Activated T-cell treated with anti-CD3 and anti-CD28 coated beads, Interleukin-2, amount 50 U/mL, for 1 hour (primary cell): ENCODE results near the gene NYNRIN.

Experiments used
- DNase-seq: peaks from one replicate; pipeline ENCODE4 v3.0.0-alpha.2; 2020

Gene NYNRIN

GRCh38 chr14:24395609-24396582, 2.9 kb upstream of the NYNRIN start:
- no peak for DNase-seq

GRCh38 chr14:24397639-24398292, 1.0 kb upstream of the NYNRIN start:
- no peak for DNase-seq

GRCh38 chr14:24398293-24398652, 530 bp upstream of the NYNRIN start:
- no peak for DNase-seq

DNA sequence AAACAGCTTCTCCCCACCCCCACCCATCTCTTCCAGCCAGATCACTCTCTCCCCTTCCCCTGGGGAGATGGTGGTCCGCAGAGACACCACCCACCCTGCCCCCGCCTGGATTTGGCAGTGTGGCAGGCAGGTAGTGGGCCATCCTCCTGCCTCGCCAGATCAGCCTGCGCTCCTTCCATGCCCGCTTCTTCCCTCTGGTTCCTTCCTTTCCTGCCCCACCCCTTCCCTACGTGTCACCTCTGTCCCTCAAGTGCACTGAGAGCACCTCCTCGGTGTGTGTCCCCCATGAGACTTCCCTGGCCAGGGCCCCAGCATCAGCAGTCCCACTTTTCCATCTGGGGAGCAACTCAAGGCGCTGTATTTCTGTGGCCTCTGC, 632 bp downstream of the NYNRIN start:
- DNase-seq: no peak

DNA sequence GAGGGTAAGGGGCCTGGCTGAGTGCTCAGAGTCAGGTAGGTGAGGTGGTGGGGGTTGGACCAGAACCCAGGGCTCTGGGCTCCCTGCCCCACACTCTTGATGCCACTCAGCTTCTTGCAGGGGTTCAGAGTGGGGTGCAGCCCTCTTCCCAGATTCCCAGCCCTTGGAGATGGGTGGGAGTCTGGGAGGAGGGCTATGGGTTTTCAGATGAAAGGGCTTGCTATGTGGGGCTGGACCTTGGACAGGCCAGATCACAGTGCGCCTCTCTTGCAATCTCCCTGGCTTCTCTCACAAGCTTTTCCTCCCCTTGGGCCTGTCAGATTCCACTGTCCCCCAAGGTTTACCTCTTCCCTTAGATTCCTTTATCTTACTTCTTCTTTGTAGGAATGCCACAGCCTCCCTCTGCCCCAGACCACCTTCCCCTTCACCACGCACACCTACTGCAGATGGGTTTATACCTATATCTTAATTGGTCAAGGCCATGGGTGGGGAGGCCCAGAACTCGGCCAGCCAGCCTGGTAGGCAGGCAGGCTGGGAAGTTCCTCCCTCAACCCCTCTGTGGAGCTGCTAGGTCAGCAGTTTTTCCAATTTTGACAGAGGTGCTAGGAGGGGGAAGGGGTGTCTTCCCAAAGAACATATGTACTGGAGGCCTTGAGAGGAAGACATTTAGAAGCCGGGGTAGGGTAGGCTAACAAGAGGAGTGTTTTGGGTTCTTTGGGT, 1.4 kb downstream of the NYNRIN start:
- no peak for DNase-seq

DNA sequence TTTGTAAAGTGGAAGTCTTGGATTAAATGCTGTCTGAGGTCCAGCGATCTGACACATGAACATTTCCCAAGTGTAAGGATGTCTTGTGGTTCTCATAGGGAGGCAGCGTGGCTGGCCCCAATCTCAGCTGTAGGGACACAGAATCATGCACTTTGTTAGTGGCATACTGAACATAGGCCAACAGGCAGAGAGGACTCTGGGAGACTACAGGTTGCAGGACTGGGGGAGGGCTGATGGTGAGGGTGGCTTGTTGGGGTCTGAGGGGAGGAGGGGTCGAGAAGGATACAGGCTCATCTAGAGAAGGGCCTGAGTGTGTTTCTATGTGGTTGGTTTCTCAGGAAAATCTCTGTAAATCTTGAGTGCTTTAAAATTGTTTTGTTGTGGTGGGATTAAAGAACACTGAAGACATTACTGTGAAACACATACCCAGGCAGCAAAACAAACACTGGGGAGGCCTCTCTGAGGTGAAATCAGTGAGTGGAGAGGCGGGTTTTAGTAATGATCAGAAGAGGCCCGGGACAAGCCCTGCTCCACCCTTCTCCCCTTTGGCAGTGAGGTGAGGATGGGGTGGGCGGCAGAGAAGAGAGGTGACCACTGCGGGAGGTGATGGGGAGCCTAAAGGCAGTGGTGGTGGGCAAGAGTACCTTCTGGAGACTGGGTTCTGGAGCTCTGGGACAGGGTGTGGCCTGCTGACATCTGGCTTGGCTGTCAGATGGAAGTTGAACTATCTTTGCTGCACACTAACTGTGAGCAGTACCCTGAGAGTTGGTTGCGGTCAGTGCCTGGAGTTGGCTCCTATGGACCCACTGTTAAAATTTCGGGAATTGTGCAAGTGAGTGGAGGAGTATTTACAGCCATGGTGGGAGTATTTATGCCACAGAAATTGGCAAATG, 3.3 kb downstream of the NYNRIN start:
- no peak for DNase-seq

DNA sequence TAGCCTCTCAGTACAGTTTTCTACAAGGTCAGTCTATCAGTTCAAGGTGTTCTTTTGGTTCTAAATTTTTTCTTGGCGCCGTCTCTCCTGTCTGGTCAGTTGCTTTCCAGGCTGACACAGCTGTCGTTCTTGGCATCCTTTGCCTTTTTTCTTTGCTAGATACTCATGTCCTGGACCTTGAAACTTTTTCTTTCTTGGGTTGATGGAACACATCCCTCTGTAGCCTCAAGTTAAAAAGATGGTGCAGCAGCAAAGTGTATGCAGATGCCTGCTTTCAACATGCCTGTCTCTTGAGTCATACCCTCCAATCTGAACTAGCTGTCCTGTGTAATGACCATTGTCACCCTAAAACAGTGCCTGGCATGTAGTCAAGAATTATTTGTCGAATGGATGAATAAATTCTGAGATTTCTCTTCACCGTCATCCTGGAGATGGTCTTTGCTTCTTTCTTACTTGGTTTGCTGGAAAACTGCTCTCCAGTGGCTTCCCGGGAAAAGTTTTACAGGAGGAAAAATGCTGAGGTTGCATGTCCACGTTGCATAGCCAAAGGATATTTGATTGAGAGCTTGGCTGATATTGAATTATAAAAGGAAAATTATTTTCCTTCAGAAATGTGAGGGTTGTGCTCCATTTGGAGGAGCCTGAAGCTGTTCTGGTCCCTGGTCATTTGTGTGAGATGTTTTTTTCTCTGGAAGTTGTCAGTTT, 4.6 kb downstream of the NYNRIN start:
- no peak for DNase-seq

- no peak for DNase-seq
Observed at GRCh38 chr14:24404814-24405213, 6.0 kb downstream of the NYNRIN start.

DNA sequence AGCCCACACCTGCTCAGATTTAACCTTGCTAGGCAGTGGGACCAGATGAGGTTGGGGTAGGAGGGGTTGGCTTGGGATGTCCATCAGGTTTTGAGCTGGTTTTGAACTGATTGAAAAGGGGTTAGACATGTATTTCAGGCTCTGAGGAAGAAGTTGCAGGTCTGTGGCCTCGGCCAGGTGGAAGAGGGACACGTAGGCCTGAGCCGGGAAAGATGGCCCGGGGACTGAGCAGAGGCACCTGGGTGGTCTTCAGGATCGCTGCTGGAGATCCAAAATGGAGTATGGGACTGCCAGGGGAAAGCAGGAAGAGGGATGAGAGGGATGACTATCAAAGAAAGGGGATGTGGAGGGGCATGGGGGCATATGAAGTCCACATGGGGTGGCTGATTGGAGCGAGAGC, 7.6 kb downstream of the NYNRIN start:
- DNase-seq: no peak

DNA sequence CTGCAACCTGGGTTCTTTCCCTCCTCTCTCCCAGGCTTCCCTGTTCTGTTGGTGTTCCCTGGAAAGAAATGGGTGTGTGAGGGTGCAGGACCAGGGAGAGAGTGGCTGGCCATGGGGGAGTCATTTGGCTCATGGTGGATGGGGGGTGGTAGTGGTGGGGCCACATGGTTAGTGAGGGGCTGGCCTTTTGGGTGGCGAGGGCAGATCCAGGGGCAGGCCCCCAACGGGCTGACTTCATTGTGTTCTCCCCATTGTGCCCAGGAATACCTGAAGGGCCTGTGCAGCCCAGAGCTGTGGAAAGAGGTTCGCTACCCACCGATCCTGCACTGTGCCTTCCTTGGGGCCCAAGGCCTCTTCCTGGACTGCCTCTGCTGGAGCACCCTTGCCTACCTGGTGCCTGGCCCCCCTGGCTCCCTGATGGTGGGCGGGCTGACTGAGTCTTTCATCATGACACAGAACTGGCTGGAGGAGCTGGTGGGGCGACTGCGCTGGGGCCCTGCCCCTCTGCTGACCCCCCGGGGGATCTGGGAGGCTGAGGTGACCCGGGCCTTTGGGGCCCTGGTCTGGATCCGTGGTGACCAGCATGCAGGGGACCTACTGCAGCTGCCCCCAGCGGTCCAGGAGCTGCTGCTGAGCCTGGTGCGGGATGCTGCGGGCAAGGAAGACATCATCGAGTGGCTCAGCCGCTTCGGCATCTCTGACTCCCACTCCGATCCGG, 9.0 kb downstream of the NYNRIN start:
- no peak for DNase-seq

GRCh38 chr14:24408764-24409163, 10.0 kb downstream of the NYNRIN start:
- DNase-seq: no peak

DNA sequence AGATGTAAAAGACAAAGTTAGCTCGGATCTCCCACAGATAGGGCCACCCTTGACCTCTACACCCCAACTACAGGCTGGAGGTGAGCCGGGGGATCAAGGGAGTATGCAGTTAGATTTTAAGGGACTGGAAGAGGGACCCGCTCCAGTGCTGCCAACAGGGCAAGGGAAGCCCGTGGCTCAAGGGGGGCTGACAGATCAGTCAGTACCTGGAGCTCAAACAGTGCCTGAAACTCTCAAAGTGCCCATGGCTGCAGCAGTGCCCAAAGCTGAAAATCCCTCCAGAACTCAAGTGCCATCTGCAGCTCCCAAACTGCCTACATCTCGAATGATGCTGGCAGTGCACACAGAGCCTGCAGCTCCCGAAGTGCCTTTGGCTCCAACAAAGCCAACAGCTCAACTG, 10.4 kb downstream of the NYNRIN start:
- DNase-seq: no peak

GRCh38 chr14:24409956-24410355, 11.2 kb downstream of the NYNRIN start:
- no peak for DNase-seq

GRCh38 chr14:24411443-24412389, 12.9 kb downstream of the NYNRIN start:
- no peak for DNase-seq

GRCh38 chr14:24414077-24414476, 15.3 kb downstream of the NYNRIN start:
- DNase-seq: no peak

DNA sequence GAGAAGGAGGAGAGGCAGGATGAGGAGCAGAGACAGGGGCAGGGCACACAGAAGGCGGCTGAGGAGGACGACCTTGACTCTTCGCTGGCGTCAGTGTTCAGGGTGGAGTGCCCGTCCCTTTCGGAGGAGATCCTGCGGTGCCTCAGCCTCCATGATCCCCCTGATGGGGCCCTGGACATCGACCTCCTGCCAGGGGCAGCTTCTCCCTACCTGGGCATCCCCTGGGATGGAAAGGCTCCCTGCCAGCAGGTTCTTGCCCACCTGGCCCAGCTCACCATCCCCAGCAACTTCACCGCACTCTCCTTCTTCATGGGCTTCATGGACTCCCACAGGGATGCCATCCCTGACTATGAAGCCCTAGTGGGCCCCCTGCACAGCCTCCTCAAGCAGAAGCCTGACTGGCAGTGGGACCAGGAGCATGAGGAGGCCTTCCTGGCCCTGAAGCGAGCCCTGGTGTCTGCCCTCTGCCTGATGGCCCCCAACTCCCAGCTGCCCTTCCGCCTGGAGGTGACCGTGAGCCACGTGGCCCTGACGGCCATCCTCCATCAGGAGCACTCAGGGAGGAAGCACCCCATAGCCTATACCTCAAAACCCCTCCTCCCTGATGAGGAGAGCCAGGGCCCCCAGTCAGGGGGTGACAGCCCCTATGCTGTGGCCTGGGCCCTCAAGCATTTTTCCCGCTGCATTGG, 16.1 kb downstream of the NYNRIN start:
- DNase-seq: no peak

GRCh38 chr14:24415421-24416253, 16.8 kb downstream of the NYNRIN start:
- DNase-seq: no peak

DNA sequence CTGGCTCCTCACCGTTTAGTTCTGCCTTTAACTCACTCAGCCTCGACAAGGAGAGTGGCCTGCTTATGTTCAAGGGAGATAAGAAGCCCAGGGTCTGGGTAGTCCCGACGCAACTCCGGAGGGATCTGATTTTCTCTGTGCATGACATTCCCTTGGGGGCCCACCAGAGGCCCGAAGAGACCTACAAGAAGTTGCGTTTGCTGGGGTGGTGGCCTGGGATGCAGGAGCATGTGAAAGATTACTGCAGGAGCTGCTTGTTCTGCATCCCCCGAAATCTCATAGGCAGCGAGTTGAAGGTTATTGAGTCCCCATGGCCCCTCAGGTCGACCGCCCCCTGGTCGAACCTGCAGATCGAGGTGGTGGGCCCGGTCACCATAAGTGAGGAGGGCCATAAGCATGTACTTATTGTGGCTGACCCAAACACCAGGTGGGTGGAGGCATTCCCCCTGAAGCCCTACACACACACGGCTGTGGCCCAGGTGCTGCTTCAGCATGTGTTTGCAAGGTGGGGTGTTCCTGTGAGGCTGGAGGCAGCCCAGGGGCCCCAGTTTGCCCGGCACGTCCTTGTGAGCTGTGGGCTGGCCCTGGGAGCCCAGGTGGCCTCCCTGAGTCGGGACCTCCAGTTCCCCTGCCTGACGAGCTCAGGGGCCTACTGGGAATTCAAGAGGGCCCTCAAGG, 17.6 kb downstream of the NYNRIN start:
- DNase-seq: no peak
